Measurements from ENCODE around the gene ZNF865.

Gene ZNF865

GRCh38 chr19:55609326-55609725 lies 3.9 kb downstream of the ZNF865 start:
- DNase-seq: no peak

GRCh38 chr19:55611300-55611982 lies 6.0 kb downstream of the ZNF865 start:
- DNase-seq: no peak

DNA sequence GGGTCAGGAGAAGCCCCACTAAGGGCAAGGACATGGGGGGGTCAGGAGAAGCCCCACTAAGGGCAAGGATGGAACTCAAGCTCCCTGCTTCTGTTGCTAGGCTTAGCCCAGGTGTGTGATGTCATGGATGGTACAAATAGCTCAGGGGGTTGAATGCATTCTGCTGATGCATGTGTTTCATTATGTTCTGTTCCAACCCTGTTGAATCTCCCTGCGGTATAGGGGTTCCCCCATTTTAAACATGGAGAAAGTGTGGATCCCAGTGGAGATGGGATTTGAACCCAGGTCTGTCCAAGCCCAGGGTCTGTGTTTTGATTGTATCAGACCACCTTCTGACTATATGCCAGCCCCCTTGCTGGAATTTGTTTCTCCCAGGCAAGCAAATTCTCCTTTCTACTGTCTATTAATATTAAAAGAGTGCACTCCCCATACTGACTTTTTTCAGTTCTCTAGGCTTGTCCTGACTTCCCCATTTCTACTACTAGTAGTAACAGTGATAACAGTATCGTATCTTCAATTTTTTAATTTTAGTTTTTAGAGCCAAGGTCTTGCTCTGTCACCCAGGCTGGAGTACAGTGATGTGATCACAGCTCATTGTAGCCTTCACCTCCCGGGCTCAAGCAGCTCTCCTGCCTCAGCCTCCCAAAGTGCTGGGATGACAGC lies 6.7 kb downstream of the ZNF865 start:
- DNase-seq: no peak

- no peak for DNase-seq
Observed at GRCh38 chr19:55613396-55613795, 7.9 kb downstream of the ZNF865 start.

- DNase-seq: no peak
Observed at GRCh38 chr19:55613930-55614710, 8.7 kb downstream of the ZNF865 start.

DNA sequence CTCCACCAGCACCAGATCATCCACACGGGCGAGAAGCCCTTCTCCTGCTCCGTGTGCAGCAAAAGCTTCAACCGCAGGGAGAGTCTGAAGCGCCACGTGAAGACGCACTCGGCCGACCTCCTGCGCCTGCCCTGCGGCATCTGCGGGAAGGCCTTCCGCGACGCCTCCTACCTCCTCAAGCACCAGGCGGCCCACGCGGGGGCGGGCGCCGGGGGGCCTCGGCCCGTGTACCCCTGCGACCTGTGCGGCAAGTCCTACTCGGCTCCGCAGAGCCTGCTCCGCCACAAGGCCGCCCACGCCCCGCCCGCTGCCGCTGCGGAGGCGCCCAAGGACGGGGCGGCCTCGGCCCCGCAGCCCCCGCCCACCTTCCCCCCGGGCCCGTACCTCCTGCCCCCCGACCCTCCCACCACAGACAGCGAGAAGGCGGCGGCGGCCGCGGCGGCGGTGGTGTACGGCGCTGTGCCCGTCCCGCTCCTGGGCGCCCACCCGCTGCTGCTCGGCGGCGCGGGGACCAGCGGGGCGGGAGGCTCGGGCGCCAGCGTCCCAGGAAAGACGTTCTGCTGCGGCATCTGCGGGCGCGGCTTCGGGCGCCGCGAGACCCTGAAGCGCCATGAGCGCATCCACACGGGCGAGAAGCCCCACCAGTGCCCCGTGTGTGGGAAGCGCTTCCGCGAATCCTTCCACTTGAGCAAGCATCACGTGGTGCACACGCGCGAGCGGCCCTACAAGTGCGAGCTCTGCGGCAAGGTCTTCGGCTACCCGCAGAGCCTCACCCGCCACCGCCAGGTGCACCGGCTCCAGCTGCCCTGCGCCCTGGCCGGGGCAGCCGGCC lies 9.5 kb downstream of the ZNF865 start:
- DNase-seq: no peak

DNA sequence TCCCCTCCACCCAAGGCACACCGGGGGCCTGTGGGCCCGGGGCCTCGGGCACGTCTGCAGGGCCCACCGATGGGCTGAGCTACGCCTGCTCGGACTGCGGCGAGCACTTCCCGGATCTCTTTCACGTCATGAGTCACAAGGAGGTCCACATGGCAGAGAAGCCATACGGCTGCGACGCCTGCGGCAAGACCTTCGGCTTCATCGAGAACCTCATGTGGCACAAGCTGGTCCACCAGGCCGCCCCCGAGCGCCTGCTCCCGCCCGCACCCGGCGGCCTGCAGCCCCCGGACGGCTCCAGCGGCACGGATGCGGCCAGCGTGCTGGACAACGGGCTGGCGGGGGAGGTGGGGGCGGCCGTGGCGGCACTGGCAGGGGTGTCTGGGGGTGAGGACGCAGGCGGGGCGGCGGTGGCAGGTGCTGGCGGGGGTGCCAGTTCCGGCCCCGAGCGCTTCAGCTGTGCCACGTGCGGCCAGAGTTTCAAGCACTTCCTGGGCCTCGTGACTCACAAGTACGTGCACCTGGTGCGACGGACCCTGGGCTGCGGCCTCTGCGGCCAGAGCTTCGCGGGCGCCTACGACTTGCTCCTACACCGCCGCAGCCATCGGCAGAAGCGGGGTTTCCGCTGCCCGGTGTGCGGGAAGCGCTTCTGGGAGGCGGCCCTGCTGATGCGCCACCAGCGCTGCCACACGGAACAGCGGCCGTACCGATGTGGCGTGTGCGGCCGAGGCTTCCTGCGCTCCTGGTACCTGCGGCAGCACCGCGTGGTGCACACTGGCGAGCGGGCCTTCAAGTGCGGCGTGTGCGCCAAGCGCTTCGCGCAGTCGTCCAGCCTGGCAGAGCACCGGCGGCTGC lies 10.3 kb downstream of the ZNF865 start:
- no peak for DNase-seq

- no peak for DNase-seq
Observed at GRCh38 chr19:55616395-55616875, 11.0 kb downstream of the ZNF865 start.

DNA sequence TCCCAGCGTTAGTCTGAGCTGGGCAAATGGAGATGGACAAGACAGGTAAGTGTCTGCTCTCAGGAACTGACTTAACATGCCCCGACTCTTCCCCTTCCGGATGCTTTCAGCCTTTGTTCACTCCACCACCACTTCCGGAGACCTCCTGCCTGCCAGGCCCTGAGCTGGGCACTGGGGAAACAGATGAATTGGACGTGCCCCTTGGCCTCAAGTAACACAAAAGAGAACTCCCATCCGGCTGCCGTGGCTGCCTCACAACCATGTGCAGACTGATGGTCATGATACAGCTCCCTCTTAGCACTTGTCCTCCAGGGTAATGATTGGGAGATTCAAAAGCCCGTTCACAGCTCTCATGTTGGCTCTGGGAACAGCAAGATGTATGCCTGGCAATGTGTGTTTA lies 12.0 kb downstream of the ZNF865 start:
- DNase-seq: no peak

- DNase-seq: no peak
Observed at GRCh38 chr19:55618426-55618825, 13.0 kb downstream of the ZNF865 start.

DNA sequence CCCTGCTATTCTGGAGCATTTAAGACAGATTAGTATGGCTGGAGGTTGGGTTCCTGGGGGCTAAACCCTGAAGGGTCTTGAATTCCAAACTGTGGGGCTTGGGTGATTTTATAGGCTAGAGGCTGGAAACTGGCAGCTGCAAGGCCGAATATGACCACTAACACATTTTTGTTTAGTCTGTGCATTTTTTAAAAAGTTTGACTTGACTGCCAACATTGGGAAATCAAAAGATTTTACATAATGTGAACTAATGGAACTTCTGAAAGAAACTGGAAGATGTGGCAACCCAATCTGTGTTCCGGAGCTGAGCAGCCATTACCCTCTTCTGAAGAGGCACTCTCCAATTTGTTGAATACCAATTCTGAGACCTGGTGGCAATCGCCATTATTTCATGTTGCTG lies 13.8 kb downstream of the ZNF865 start:
- DNase-seq: no peak

DNA sequence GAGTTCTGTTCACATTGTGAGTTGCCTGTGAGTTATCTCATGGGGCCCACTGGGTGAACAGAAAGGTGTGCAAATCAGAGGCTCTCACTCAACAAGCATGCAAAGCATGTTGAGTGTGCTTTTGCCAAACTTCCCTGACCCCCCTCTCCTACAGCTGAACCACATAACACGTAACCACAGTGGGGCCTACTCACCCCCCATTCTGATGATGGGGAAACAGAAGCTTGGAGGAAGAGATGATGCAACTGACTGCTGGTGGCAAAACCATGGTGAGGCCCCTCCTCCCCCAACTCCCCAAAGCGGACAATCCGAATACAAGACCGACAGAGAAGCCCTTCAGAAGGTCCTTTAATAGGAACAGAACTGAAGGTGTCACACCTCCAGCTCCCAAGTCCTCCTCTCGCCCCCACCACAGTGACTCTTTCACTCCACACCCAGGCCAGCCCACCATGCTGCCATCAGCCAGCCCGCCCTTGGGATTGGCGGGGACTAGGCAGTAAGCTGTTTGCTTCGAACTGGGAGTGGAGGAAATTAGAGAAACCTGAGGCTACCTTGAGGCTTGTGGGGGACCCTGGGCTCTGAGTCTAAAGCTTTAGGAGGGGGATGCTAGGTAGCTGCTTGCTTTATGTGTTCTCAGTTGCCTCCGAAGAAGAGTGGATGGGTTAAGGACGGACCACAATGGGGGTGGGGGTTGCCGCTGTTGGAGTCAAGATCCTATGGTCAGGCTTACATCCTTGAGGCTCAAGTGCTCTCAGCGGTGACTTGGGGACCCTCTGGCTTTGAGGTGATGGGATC lies 15.2 kb downstream of the ZNF865 start:
- DNase-seq: no peak

GRCh38 chr19:55621205-55621672 lies 15.8 kb downstream of the ZNF865 start:
- no peak for DNase-seq

DNA sequence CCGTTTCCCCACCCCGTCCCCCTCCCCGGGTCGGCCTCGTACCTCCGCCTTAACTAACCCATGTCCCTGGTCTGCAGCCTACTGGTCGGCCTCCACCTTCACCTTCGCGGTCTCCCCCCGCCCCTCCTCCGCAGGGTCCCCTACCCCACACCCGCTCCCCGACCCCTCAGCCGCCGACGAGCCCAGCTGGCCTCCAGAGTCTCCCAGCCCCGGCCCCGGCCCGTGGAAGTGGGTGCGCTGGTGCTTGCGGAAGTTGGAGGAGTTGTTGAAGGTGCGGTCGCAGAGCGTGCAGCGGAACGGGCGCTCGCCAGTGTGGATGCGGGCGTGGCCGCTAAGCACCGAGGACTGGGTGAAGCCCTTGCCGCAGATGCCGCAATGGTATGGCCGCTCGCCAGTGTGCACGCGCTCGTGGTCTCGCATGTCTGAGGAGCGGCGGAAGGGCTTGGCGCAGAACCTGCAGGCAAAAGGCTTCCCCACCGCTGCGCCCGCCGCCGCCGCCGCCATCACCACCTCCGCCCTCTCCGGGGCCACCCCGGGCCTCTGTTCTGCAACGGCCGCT lies 16.3 kb downstream of the ZNF865 start:
- no peak for DNase-seq

DNA sequence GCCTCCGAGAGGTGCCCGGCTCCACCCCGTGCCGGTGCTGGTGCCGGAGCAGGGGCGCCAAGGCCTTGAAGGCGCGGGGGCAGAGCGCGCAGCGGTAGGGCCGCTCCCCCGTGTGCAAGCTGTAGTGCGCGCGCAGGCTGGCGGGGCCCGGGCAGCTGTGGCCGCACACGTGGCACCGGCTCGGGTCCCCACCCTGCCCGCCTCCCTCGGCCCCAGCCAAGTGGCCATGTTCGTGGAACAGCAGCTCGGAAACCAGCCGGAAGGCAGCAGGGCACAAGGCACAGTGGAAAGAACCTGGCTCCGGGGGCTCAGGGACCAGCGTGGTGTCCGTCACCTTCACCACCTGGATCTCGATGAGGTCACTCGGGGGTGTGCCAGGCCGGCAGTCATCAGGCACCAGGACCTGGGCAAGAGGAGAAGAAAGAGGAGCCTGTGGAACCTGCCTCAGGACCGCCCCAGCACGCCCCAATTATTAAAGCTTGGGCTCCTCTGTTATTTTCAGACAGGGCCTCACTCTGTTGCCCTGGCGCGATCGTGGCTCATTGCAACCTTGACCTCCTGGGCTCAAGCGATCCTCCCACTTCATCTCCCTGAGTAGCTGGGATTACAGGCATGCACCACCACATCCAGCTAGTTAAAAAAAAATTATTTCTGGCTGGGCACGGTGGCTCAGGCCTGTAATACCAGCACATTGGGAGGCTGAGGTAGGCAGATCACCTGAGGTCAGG lies 17.0 kb downstream of the ZNF865 start:
- no peak for DNase-seq

DNA sequence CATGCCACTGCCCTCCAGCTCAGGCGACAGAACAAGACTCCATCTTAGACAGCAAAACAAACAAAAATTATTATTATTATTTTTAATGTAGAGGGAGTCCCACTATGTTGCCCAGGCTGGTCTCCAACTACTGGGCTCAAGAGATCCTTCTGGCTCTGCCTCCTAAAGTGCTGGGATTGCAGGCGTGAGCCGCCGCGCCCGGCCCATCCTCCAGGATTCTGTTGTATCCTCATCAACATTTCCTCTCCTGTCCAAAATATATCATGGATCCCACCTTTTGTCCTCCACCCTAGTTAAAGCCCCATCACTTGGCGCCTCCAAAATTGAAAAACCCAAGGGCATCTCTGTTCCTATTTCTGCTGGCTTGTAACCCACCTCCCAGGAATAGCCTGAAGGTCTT lies 17.7 kb downstream of the ZNF865 start:
- no peak for DNase-seq

GRCh38 chr19:55623561-55623960 lies 18.1 kb downstream of the ZNF865 start:
- no peak for DNase-seq

DNA sequence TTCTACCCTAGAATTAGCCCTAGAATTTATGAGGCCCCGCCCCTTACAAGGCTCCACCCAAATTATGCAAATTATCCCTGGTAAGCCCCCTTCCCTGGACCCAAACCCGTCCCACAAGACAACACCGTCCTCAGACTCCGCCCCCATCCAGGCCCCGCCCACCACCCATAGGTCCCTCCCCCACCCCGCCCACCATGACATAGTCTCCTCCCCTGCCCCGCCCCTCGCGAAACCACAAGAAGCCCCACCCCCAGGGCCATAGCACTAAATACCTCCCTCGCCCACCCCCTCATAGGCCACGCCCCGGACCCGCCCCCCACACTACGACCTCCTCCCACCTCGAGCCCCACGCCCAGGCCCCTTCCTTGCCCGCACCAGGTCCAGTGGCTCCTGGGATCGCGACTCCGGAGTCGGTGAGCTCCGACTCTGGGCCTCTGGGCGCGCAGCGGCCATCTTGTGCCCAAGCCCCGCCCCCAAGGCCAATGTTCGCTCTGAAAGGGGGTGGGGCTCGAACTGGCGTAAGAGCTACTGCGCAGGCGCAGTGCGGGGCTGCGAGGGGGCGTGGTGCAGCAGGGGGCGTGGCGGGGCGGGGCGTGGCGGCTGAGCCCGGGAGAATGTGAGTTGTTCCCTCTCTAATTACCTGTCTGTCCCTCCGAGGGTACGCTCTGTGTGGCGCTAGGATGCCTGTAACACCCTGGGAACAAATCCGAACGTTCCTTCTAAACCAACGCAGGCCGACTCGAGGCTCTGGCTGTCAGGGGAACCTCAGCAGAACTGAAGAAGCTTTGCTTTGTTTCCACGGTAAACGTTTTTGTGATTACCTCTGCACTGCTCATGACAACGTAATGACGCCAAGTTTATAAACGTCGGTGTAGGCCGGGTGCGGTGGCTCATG lies 18.9 kb downstream of the ZNF865 start, which contains the start of gene ZNF784:
TSS of gene ZNF784 (minus strand) at position 458 of the 895 bp plus-strand sequence. CDS start at position 453, 5 bp downstream.
- DNase-seq: peak; percentile 93

GRCh38 chr19:55625004-55625326 lies 19.5 kb downstream of the ZNF865 start:
- no peak for DNase-seq
